Smooth muscle cell (in vitro differentiated cells): ENCODE data around the gene CYP4F2. TPM values are rescaled to one million over a fixed set of nuclear protein-coding genes. Genes with fewer than 3 reads are reported as not detected.
"Not testable (repeated sequence)": the region's sequence is repeated elsewhere in the genome, so short reads cannot be mapped to it uniquely, and the experiment has no call there.

ENCODE experiments used
- DNase-seq: peaks from one replicate; lab custom pipeline; 2025; ENCODE audit not compliant: unreplicated experiment; lab: John Stamatoyannopoulos, UW
- H2AFZ ChIP-seq: fragments of 200-600 bp; sonication (generic); 2 replicates; pipeline ENCODE4 v1.6.0; 2016; ENCODE audit warnings: antibody characterized with exemption, low read depth, mild to moderate bottlenecking
- H3F3A ChIP-seq: fragments of 200-600 bp; sonication (generic); 2 replicates; pipeline ENCODE4 v1.6.0; 2017; ENCODE audit warnings: antibody characterized with exemption, low read depth
- H3K27ac ChIP-seq: fragments of 200-600 bp; sonication (generic); 2 replicates; pipeline ENCODE4 v1.5.1; 2016; ENCODE audit warnings: low read depth, mild to moderate bottlenecking
- H3K27me3 ChIP-seq: fragments of 200-600 bp; sonication (generic); 2 replicates; pipeline ENCODE4 v1.6.1; 2016; ENCODE audit warnings: low read depth, mild to moderate bottlenecking
- H3K36me3 ChIP-seq: fragments of 200-600 bp; sonication (generic); 2 replicates; pipeline ENCODE4 v1.5.1; 2016; ENCODE audit warnings: low read depth
- H3K4me1 ChIP-seq: fragments of 200-600 bp; sonication (generic); 2 replicates; pipeline ENCODE4 v1.5.1; 2016; ENCODE audit warnings: low read depth
- H3K4me2 ChIP-seq: fragments of 200-600 bp; sonication (generic); 2 replicates; pipeline ENCODE4 v1.6.0; 2016; ENCODE audit warnings: mild to moderate bottlenecking
- H3K4me3 ChIP-seq: fragments of 200-600 bp; sonication (generic); 2 replicates; pipeline ENCODE4 v1.5.1; 2016; ENCODE audit warnings: mild to moderate bottlenecking
- H3K79me2 ChIP-seq: fragments of 200-600 bp; sonication (generic); 2 replicates; pipeline ENCODE4 v1.6.0; 2016; ENCODE audit warnings: low read depth, mild to moderate bottlenecking
- H3K9ac ChIP-seq: fragments of 200-600 bp; sonication (generic); 2 replicates; pipeline ENCODE4 v1.6.0; 2016; ENCODE audit warnings: low read depth
- H3K9me3 ChIP-seq: fragments of 200-600 bp; sonication (generic); replicated peaks from 2 replicates; pipeline ENCODE4 v1.5.1; 2016; ENCODE audit warnings: low read depth
- H4K20me1 ChIP-seq: fragments of 200-600 bp; sonication (generic); 2 replicates; pipeline ENCODE4 v1.6.0; 2016; ENCODE audit warnings: low read depth
- CTCF ChIP-seq: fragments of 200-600 bp; sonication (generic); IDR thresholded peaks from 2 replicates; pipeline ENCODE4 v1.5.1; 2017; ENCODE audit warnings: borderline replicate concordance, mild to moderate bottlenecking, antibody characterized with exemption; ENCODE audit not compliant: insufficient read depth, poor library complexity, severe bottlenecking
- WGBS: methylation state at CpG from one replicate; pipeline ENCODE4 v1.1.7; 2016; ENCODE audit warnings: low lambda C conversion rate; 5-methylcytosine and 5-hydroxymethylcytosine counted together
- polyA plus RNA-seq: library from polyadenylated mRNA; unstranded; fragments of >200 nt; fragmentation: Nextera tagmentation; extraction: Ambion mirVana; gene quantifications from 2 replicates; pipeline ENCODE4 v1.2.1, GENCODE V29; 2016
- total RNA-seq: library from RNA; depleted of rRNA; stranded (reverse); fragments of >200 nt; gene quantifications from 2 replicates; pipeline ENCODE4 v1.2.3, GENCODE V29; 2014

The CYP4F2 gene
- total and polyA plus RNA-seq, 2 experiments from 2014 or later, result not detected

- Histone ChIP-seq H3F3A (no peaks in the 10 kb centered on the region), H2AFZ (no peak overlapping the region), H3K9ac (no peak overlapping the region), H3K79me2 (no peaks in the 10 kb centered on the region), H3K4me2 (no peak overlapping the region), H3K4me1 (no peaks in the 10 kb centered on the region), H3K9me3 (peaks cover 8% of the 10 kb centered on the region), H3K27ac (no peak overlapping the region), H4K20me1 (no peaks in the 10 kb centered on the region), H3K27me3 (no peaks in the 10 kb centered on the region), H3K36me3 (no peaks in the 10 kb centered on the region), H3K4me3 (no peak overlapping the region)
- 53% methylated on average over 6 of the region's 6 CpGs for WGBS
- TF ChIP-seq CTCF, result no peak
- no peak for DNase-seq
Measured at GRCh38 chr19:15891434-15891833, 6.4 kb downstream of the CYP4F2 start.

DNA sequence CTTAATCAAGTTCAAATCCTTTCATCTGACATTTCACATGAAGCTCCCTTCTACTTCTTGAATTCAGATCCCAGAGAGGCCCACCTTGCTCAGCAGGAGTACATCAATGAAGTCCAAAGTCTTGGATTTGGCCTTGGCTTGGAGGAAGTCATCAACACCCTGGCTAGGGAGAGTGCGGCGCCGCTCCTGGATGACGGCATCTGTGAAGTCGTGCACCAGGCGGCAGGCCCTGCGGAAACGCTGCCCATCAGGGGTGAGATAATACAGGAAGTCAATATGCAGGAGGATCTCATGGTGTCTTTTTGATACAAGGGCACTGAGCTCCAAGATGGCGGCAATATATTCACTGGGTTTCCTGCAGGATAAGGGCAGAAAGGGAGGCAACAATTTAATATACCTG is 8.5 kb downstream of the CYP4F2 start:
- H3K9me3 ChIP-seq, H3K27me3 ChIP-seq, H3K4me3 ChIP-seq, H3K4me1 ChIP-seq, H3K36me3 ChIP-seq, DNase-seq, H4K20me1 ChIP-seq, H3K27ac ChIP-seq, H3K4me2 ChIP-seq, H3K79me2 ChIP-seq, H3K9ac ChIP-seq, H3F3A ChIP-seq, H2AFZ ChIP-seq: not testable (repeated sequence)
- WGBS, result 81% methylated on average over 9 of the region's 9 CpGs

GRCh38 chr19:15885919-15886318 is 12.0 kb downstream of the CYP4F2 start:
- no peak for TF ChIP-seq CTCF
- H3K79me2 ChIP-seq, result no peaks in the 10 kb centered on the region
- WGBS, result 74% methylated on average over 7 of the region's 7 CpGs
- H3K9ac ChIP-seq, result no peak overlapping the region
- no peaks in the 10 kb centered on the region for H3F3A ChIP-seq
- no peaks in the 10 kb centered on the region for H3K27me3 ChIP-seq
- no peak overlapping the region for H3K4me2 ChIP-seq
- H4K20me1 ChIP-seq, result no peaks in the 10 kb centered on the region
- H2AFZ ChIP-seq, result no peak overlapping the region
- no peak overlapping the region for H3K4me3 ChIP-seq
- no peak for DNase-seq
- H3K36me3 ChIP-seq, result no peaks in the 10 kb centered on the region
- H3K27ac ChIP-seq, result no peak overlapping the region
- peaks cover 10% of the 10 kb centered on the region for H3K9me3 ChIP-seq
- H3K4me1 ChIP-seq, result no peaks in the 10 kb centered on the region

- Histone ChIP-seq H3K4me2 (no peak overlapping the region), H3K27me3 (no peaks in the 10 kb centered on the region), H3F3A (no peaks in the 10 kb centered on the region), H3K79me2 (no peaks in the 10 kb centered on the region), H3K9me3 (peaks cover 10% of the 10 kb centered on the region), H4K20me1 (no peaks in the 10 kb centered on the region), H2AFZ (no peak overlapping the region), H3K36me3 (no peaks in the 10 kb centered on the region), H3K9ac (no peak overlapping the region), H3K4me1 (no peaks in the 10 kb centered on the region), H3K4me3 (no peak overlapping the region), H3K27ac (no peak overlapping the region)
- 59% methylated on average over 3 of the region's 3 CpGs for WGBS
- no peak for DNase-seq
- no peak for TF ChIP-seq CTCF
Measured at GRCh38 chr19:15885167-15885566, 12.7 kb downstream of the CYP4F2 start.

- H3K27ac ChIP-seq, H3K36me3 ChIP-seq, H2AFZ ChIP-seq, H3F3A ChIP-seq, H3K9ac ChIP-seq, DNase-seq, H3K4me1 ChIP-seq, H3K4me3 ChIP-seq, H3K27me3 ChIP-seq, H4K20me1 ChIP-seq, H3K4me2 ChIP-seq, H3K79me2 ChIP-seq, H3K9me3 ChIP-seq: not testable (repeated sequence)
- 85% methylated on average over 3 of the region's 3 CpGs for WGBS
Measured at GRCh38 chr19:15883329-15883728, 14.5 kb downstream of the CYP4F2 start.
